B cell (primary cell): ENCODE data around the gene KPNA4. TPM values are rescaled to one million over a fixed set of nuclear protein-coding genes. Genes with fewer than 3 reads are reported as not detected.

ENCODE experiments used
- ATAC-seq: fragments of 200-7000 bp; cut with Tn5 transposase; one replicate; pipeline ENCODE4 v1.10.0; 2021; ENCODE audit warnings: low read depth, mild to moderate bottlenecking, moderate number of reproducible peaks, moderate library complexity
- CTCF ChIA-PET: fragments of 350-600 bp; sonication (Branson Sonifier 250); formaldehyde crosslinking; loops from one replicate; lab custom pipeline; 2021; ENCODE audit warnings: antibody characterized with exemption, inconsistent platforms; lab: Charles Lee
- POLR2A ChIA-PET: fragments of 350-600 bp; sonication (Branson Sonifier 250); formaldehyde crosslinking; loops from one replicate; lab custom pipeline; 2021; ENCODE audit warnings: antibody characterized with exemption; lab: Charles Lee
- DNase-seq: peaks from one replicate; pipeline ENCODE4 v3.0.0; 2013
- H2AFZ ChIP-seq: 2 replicates; pipeline ENCODE4 v1.6.1; 2012; ENCODE audit warnings: mild to moderate bottlenecking, low read depth, low read length; ENCODE audit not compliant: insufficient read depth, poor library complexity, severe bottlenecking
- H3K27ac ChIP-seq, 2 donors: 1 replicate in 1 of 2; 2 replicates in 1 of 2; pipeline ENCODE4 v1.5.1; 2012 to 2013; ENCODE audit warnings: low read length in 2 of 2, mild to moderate bottlenecking in 2 of 2, moderate library complexity in 1 of 2
- H3K27me3 ChIP-seq, 4 experiments: fragments of 200-600 bp in 1 of 4; sonication (generic) in 1 of 4; replicated peaks in 1 of 4; 1 replicate in 2 of 4; 2 replicates in 2 of 4; pipeline versions ENCODE4 v1.6.1 to v1.7.0; 2013 to 2016; ENCODE audit warnings: low read length in 3 of 4, mild to moderate bottlenecking in 2 of 4, mixed read lengths in 1 of 4, moderate library complexity in 1 of 4; ENCODE audit not compliant: insufficient read depth in 4 of 4, control insufficient read depth in 3 of 4; ENCODE audit errors: control extremely low read depth in 1 of 4
- H3K36me3 ChIP-seq, 2 experiments: replicated peaks in 1 of 2; 1 replicate in 1 of 2; 2 replicates in 1 of 2; pipeline versions ENCODE4 v1.6.1 to v1.7.1; 2013; ENCODE audit warnings: low read length in 1 of 2; ENCODE audit not compliant: insufficient read depth in 2 of 2, control insufficient read depth in 1 of 2; ENCODE audit errors: control extremely low read depth in 1 of 2, extremely low read depth in 1 of 2
- H3K4me1 ChIP-seq, 2 donors: fragments of 200-600 bp in 1 of 2; sonication (generic) in 1 of 2; 1 replicate in 1 of 2; 2 replicates in 1 of 2; pipeline versions ENCODE4 v1.5.1 to v1.6.1; 2013 to 2017; ENCODE audit warnings: low read length in 2 of 2; ENCODE audit not compliant: control insufficient read depth in 2 of 2, insufficient read depth in 2 of 2
- H3K4me2 ChIP-seq: replicated peaks from 2 replicates; pipeline ENCODE3; 2012; ENCODE audit warnings: mild to moderate bottlenecking, low read depth, low read length; ENCODE audit not compliant: poor library complexity, severe bottlenecking
- H3K4me3 ChIP-seq, 5 experiments: fragments of 200-600 bp in 1 of 5; sonication (generic) in 1 of 5; 1 replicate in 3 of 5; 2 replicates in 2 of 5; pipeline versions ENCODE4 v1.5.1 to v1.7.0; 2011 to 2016; ENCODE audit warnings: low read length in 4 of 5, mild to moderate bottlenecking in 4 of 5, low read depth in 2 of 5, control low read depth in 1 of 5, moderate library complexity in 1 of 5; ENCODE audit not compliant: insufficient read depth in 1 of 5; ENCODE audit errors: control extremely low read depth in 1 of 5, extremely low read depth in 1 of 5
- H3K79me2 ChIP-seq: fragments of 200-600 bp; sonication (generic); one replicate; pipeline ENCODE4 v1.6.0; 2016; ENCODE audit warnings: low read length; ENCODE audit not compliant: control insufficient read depth, insufficient read depth
- H3K9ac ChIP-seq: fragments of 200-600 bp; sonication (generic); 2 replicates; pipeline ENCODE4 v1.6.1; 2017; ENCODE audit warnings: mild to moderate bottlenecking, low read length, moderate library complexity
- H3K9me3 ChIP-seq, 3 donors: one replicate each; pipeline versions ENCODE4 v1.6.1 to v1.7.1; 2013; ENCODE audit warnings: low read length in 2 of 3; ENCODE audit not compliant: control insufficient read depth in 2 of 3, insufficient read depth in 1 of 3; ENCODE audit errors: control extremely low read depth in 1 of 3
- H4K20me1 ChIP-seq: 2 replicates; pipeline ENCODE4 v1.6.0; 2012; ENCODE audit warnings: mild to moderate bottlenecking, low read length; ENCODE audit not compliant: insufficient read depth, control insufficient read depth, poor library complexity, severe bottlenecking
- H3K27ac Mint-ChIP-seq: one replicate; pipeline ENCODE4 v1.8.0; 2021; ENCODE audit warnings: mixed read lengths
- H3K27me3 Mint-ChIP-seq: one replicate; pipeline ENCODE4 v1.8.0; 2021; ENCODE audit warnings: mixed read lengths
- H3K4me1 Mint-ChIP-seq: one replicate; pipeline ENCODE4 v1.8.0; 2021; ENCODE audit warnings: mixed read lengths
- H3K4me3 Mint-ChIP-seq: one replicate; pipeline ENCODE4 v1.8.0; 2021; ENCODE audit warnings: mixed read lengths
- H3K9me3 Mint-ChIP-seq: one replicate; pipeline ENCODE4 v1.8.0; 2022; ENCODE audit warnings: mixed read lengths; ENCODE audit not compliant: insufficient read depth
- CTCF ChIP-seq: fragments of 200-600 bp; IDR thresholded peaks from one replicate; pipeline ENCODE4 v1.8.0; 2022; ENCODE audit warnings: antibody characterized with exemption, mild to moderate bottlenecking
- EZH2 ChIP-seq: IDR thresholded peaks from 2 replicates; pipeline ENCODE4 v1.6.1; 2012; ENCODE audit warnings: borderline replicate concordance, low read depth, mild to moderate bottlenecking, moderate library complexity, low read length; ENCODE audit not compliant: insufficient read depth, poor library complexity, severe bottlenecking
- WGBS: methylation state at CpG from one replicate; pipeline ENCODE4 v1.1.5; 2013; ENCODE audit warnings: missing lambda C conversion rate; ENCODE audit not compliant: insufficient coverage; 5-methylcytosine and 5-hydroxymethylcytosine counted together
- intact Hi-C: fragments of 100-400 bp; cut with micrococcal nuclease; formaldehyde crosslinking; loops from one replicate; pipeline ENCODE4 v1.10.0; 2022
- polyA plus RNA-seq: library from polyadenylated mRNA; depleted of rRNA; stranded (reverse); fragments of >200 nt; gene quantifications from 2 replicates; pipeline ENCODE4 v1.2.3, GENCODE V29; 2012
- total RNA-seq, 2 donors: library from RNA; stranded (reverse); fragments of 120-200 nt in 1 of 2; gene quantifications; 1 replicate in 1 of 2; 2 replicates in 1 of 2; pipeline versions ENCODE4 v1.2.3 to v1.2.4, GENCODE V29; 2013 to 2022

The KPNA4 gene
- total and polyA plus RNA-seq, 2 donors (not counting 1 experiment from before 2014, with no cell fraction given), result 9.6 to 55.1 TPM

GRCh38 chr3:160612386-160613075 is 47.2 kb upstream of the KPNA4 start:
- Mint-ChIP-seq H3K9me3 (no peaks in the 10 kb centered on the region), H3K27ac (no peak overlapping the region), H3K4me1 (no peaks in the 10 kb centered on the region), H3K4me3 (no peak overlapping the region), H3K27me3 (peaks cover 33% of the 10 kb centered on the region)
- Histone ChIP-seq H3K36me3 (no peaks in the 10 kb centered on the region), H3K9me3 (peaks cover 0 to 1% (median 0%) of the 10 kb centered on the region in 3 donors), H3K9ac (no peak overlapping the region), H3K79me2 (no peaks in the 10 kb centered on the region), H3K27me3 (peaks cover 0 to 3% (median 0%) of the 10 kb centered on the region in 4 experiments), H4K20me1 (no peaks in the 10 kb centered on the region), H3K4me1 (no peaks in the 10 kb centered on the region), H3K27ac (no peak overlapping the region), H2AFZ (no peak overlapping the region), H3K4me3 (no peak overlapping the region), H3K4me2 (no peak overlapping the region)
- ChIA-PET CTCF (interaction anchor here (0.8 kb wide), 1 partner anchor 8 kb away, joined by 3 read pairs; no protein-coding TSS in a partner anchor), POLR2A (no interaction called here)
- ATAC-seq (no peak), DNase-seq (no peak)
- 33% methylated on average over 1 of the region's 3 CpGs for WGBS
- no peak for TF ChIP-seq CTCF
- TF ChIP-seq EZH2, result no peak
- intact Hi-C loops, result no loop called here

GRCh38 chr3:160611141-160611540 is 45.8 kb upstream of the KPNA4 start:
- peaks cover 0 to 1% (median 0%) of the 10 kb centered on the region in 3 donors for H3K9me3 ChIP-seq
- TF ChIP-seq EZH2, result no peak
- TF ChIP-seq CTCF, result no peak
- no peaks in the 10 kb centered on the region for H4K20me1 ChIP-seq
- no peaks in the 10 kb centered on the region for H3K4me1 ChIP-seq
- DNase-seq (no peak), ATAC-seq (no peak)
- peaks cover 0 to 3% (median 0%) of the 10 kb centered on the region in 4 experiments for H3K27me3 ChIP-seq
- H3K27ac ChIP-seq, result no peak overlapping the region
- Mint-ChIP-seq H3K4me1 (no peaks in the 10 kb centered on the region), H3K27ac (no peak overlapping the region), H3K9me3 (no peaks in the 10 kb centered on the region), H3K27me3 (peaks cover 31% of the 10 kb centered on the region), H3K4me3 (no peak overlapping the region)
- POLR2A ChIA-PET, result no interaction called here
- H3K79me2 ChIP-seq, result no peaks in the 10 kb centered on the region
- H3K4me3 ChIP-seq, result no peak overlapping the region
- no peak overlapping the region for H2AFZ ChIP-seq
- H3K4me2 ChIP-seq, result no peak overlapping the region
- no peaks in the 10 kb centered on the region for H3K36me3 ChIP-seq
- no peak overlapping the region for H3K9ac ChIP-seq
- WGBS, result 88% methylated on average over 2 of the region's 3 CpGs
- CTCF ChIA-PET, result no interaction called here
- intact Hi-C loops, result no loop called here
